AG04449 (cell line): ENCODE measurements around the gene NEMF.

Experiments used
- CTCF ChIA-PET: fragments of 350-600 bp; formaldehyde crosslinking; extraction: SDS; loops from one replicate; lab custom pipeline; 2021; ENCODE audit warnings: antibody characterized with exemption; lab: Yijun Ruan, JAX
- POLR2A ChIA-PET: fragments of 400-600, 350-600 bp; formaldehyde crosslinking; extraction: SDS; loops from one replicate; lab custom pipeline; 2020; ENCODE audit warnings: antibody characterized with exemption, inconsistent platforms; lab: Yijun Ruan, JAX
- DNase-seq: peaks from one replicate; pipeline ENCODE4 v3.0.0-alpha.2; 2010; ENCODE audit warnings: low read depth, low spot score
- H3K4me3 ChIP-seq: 2 replicates; pipeline ENCODE4 v1.5.1; 2011; ENCODE audit warnings: low read depth, mild to moderate bottlenecking, control low read depth, low read length
- CTCF ChIP-seq: IDR thresholded peaks from one replicate; pipeline ENCODE4 v1.5.1; 2011; ENCODE audit warnings: mild to moderate bottlenecking, moderate library complexity, low read length, control low read depth, inconsistent platforms; ENCODE audit not compliant: insufficient read depth; ENCODE audit errors: missing control alignments

Gene NEMF

DNA sequence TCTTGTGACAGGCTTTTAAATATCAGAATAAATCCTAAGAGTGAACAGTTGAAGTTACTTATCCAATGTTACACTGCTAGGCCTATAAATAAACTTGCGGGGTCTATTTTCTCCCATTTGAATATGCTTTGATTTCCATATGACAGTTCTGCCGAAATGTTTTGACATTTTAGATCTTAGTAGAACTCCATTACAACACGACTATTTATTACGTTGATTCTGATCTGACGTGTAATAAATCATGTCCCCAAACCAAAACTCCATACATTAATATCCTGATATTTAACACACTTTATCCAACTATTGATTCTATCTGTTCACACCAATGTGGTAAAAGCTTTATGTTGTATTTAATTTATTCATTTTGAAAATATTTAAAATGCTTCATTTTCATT, 16.1 kb upstream of the NEMF start:
- ChIA-PET CTCF (interaction anchor here (0.8 to 15.7 kb wide), 8 partner anchors 11 to 244 kb away, joined by 3 to 368 read pairs (median 4); partner anchors contain the start of gene NEMF), POLR2A (interaction anchor here (1.0 kb wide), 1 partner anchor 24 kb away, joined by 3 read pairs; the partner anchor contains the start of gene ARF6)
- no peak for TF ChIP-seq CTCF
- DNase-seq, result no peak
- H3K4me3 ChIP-seq, result peak overlapping the region; percentile 71

- CTCF ChIA-PET, result interaction anchor here (0.6 to 15.7 kb wide), 13 partner anchors 12 to 394 kb away, joined by 3 to 368 read pairs (median 4); partner anchors contain the start of genes ARF6, NEMF and VCPKMT
- peak overlapping the region; percentile 71 for H3K4me3 ChIP-seq
- DNase-seq, result no peak
- POLR2A ChIA-PET, result interaction anchor here (0.7 to 1.1 kb wide), 3 partner anchors 25 to 133 kb away, joined by 3 read pairs; partner anchors contain the start of gene ARF6
- TF ChIP-seq CTCF, result no peak
Observed at GRCh38 chr14:49867831-49868719, 15.5 kb upstream of the NEMF start.

GRCh38 chr14:49865431-49865859, 12.9 kb upstream of the NEMF start:
- H3K4me3 ChIP-seq, result no peak overlapping the region
- peak; percentile 88 for TF ChIP-seq CTCF
- ChIA-PET CTCF (interaction anchor here (0.5 to 15.7 kb wide), 59 partner anchors 9 to 668 kb away, joined by 3 to 368 read pairs (median 5); partner anchors contain the start of genes ARF6, L2HGDH, NEMF and VCPKMT), POLR2A (no interaction called here)
- DNase-seq, result no peak

- no peak for TF ChIP-seq CTCF
- POLR2A ChIA-PET, result interaction anchor here (0.7 to 3.4 kb wide), 5 partner anchors 16 to 198 kb away, joined by 3 to 25 read pairs (median 17); partner anchors contain the start of gene ARF6
- peak overlapping the region; percentile 85 for H3K4me3 ChIP-seq
- CTCF ChIA-PET, result interaction anchor here (0.7 to 15.7 kb wide), 29 partner anchors 9 to 251 kb away, joined by 3 to 368 read pairs (median 5); partner anchors contain the start of genes ARF6, NEMF and VCPKMT
- DNase-seq, result no peak
Observed at GRCh38 chr14:49863487-49864281, 11.1 kb upstream of the NEMF start.

- TF ChIP-seq CTCF, result peak; percentile 99
- ChIA-PET CTCF (interaction anchor here (0.6 to 15.7 kb wide), 69 partner anchors 9 to 666 kb away, joined by 3 to 368 read pairs (median 5); partner anchors contain the start of genes ARF6, DMAC2L, L2HGDH and MGAT2), POLR2A (interaction anchor here (0.8 to 3.4 kb wide), 14 partner anchors 8 to 369 kb away, joined by 3 to 25 read pairs (median 5); partner anchors contain the start of genes ARF6, NEMF and SOS2)
- H3K4me3 ChIP-seq, result peak overlapping the region; percentile 64
- DNase-seq, result peak; percentile 45
Observed at GRCh38 chr14:49862089-49862673, 9.6 kb upstream of the NEMF start.
